HG02852 (cell line): ENCODE results near the gene VAV3.
"Not testable (repeated sequence)": the region's sequence is repeated elsewhere in the genome, so short reads cannot be mapped to it uniquely, and the experiment has no call there.

Experiments
- ATAC-seq: cut with Tn5 transposase; IDR thresholded peaks from one replicate; pipeline ENCODE4 v1.9.1; 2021; ENCODE audit warnings: mild to moderate bottlenecking, moderate library complexity; ENCODE audit not compliant: unreplicated experiment

Gene VAV3

DNA sequence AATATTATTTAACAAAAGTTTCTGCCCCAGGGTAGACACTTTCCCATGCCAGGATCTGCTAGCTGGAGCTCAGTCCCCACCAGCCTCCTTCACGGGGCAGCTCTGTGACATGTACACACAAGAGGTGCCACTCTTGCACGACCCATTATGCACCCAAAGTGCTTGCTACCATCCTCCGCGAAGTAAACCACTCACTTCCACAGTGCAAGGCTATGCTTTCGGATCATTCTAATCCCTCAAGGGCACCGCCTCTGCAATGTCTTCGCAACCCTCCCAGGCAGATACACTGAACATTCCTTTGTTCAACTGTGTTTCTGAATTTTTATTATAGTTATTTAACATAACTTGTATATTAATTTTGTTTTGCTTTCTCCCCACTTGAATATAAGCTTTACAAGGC is 303.8 kb downstream of the VAV3 start:
- ATAC-seq = no peak

DNA sequence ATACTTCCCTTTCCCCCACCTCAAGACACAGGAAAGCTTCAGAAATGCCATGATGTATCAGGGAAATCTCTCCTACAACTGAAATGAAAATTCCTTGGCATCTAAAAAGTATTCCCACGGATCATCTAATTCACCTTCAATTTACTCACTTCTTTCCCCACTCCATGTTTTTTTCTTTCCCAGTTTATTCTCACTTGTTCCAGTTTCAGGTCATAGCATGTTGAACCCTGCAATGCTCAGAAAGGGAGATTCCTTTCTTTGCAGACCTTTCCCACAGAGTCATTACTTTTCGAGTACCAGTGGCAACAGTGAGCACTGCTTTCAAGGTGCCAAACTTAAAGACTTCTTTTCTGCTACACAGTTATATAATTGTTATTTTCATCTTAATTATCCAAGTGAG is 305.0 kb downstream of the VAV3 start:
- no peak for ATAC-seq

DNA sequence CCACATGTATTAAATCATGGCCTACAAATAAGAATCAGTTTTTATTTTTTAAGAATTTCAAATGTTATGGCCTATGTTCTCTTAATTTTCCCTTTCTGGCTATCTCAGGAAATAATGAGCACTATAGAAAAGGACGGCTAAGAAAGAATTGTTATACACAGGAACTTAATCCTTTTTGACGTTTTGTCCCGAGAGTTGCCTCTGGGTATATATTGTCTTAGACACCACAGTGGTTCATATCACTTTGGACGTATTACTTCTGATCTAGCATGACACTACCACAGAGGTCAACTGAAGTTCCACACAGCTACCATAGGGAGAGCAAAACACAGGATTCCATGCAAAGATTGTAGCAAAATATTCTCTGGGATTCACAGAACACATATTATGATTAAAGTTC is 307.6 kb downstream of the VAV3 start:
- ATAC-seq = no peak

DNA sequence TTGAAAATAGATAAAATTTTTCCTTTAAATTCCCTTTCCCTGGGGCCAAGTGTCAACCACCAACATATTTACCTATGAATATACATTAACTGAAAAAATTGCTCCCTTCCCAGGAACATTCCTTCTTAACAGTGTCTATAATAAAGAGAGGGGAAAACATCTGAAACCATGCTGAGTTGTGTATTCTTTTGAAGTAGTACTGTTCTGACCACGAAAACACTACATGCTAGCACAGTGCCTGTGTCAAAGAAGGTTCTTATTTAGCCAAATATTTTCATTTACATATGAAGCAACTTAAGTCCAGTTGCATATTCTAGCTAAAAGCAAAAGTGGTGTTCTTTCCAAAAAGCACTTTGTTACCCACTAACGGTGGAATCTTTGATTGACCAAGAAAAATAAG is 311.2 kb downstream of the VAV3 start:
- no peak for ATAC-seq

DNA sequence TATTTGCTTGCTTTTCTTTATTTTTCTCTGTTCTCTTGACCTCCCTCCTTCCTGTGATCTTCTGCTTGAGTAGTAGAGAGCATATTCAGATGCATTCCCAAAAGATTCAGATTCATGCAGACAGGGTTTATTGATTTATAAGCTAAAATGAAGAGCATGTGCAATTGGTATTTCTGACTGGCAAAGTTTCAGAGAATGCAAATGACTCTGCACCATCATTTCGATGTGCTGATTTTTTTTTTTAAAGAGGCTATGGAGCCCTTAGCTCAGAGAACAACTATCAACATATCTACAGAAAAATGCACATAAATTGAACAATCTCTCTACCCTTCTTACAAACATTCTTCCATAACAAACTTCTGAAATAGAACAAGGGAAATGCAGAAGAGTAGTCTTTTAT is 312.0 kb downstream of the VAV3 start:
- ATAC-seq = no peak

DNA sequence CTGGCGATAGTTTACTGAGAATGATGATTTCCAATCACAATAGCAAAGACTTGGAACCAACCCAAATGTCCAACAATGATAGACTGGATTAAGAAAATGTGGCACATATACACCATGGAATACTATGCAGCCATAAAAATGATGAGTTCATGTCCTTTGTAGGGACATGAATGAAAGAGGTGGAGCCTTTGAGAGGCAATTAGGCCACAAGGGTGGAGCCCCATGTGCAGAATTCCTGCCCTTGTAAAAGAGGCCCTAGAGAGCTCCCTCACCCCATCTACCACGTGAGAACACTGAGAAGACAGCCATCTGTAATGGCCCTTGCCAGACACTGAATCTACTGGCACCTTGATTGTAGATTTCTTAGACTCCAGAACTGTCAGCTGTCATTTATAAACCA is 314.2 kb downstream of the VAV3 start:
- not testable (repeated sequence) for ATAC-seq

DNA sequence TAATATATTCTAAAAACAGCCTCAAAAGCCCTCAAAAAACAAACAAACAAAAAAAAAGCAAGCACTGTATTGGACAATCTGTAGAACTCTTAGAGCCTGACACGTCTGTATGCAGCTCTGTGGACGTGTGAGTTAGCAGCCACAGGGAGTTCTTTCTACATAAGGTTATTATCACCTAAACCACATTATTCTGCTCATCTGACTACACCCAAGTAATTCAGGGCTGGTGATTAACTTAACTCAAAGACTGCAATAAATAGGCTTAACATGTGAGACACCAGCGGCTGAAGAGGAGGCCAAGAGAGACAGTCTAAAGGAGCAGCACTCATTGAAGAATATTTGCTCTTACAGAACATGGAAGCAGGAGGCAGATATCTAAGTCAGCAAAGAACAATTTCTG is 316.0 kb downstream of the VAV3 start:
- no peak for ATAC-seq

DNA sequence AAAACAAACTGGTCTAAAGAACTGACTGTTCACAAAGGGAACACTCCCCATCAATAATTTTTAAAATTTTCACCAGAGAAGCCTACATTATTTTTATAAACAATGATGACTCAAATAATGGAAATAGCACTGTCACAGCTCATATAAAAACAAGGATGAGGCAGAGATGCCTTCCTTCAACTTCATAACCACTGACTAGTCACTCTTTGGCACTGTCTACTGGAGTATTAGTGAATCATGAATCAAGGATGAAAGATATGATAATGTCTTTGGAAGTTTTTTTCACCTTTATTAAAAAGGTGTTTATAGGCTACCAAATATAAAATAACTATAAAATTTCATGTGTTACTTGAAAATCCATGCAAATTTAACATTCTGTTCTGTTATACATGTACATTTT is 316.9 kb downstream of the VAV3 start:
- ATAC-seq = no peak

DNA sequence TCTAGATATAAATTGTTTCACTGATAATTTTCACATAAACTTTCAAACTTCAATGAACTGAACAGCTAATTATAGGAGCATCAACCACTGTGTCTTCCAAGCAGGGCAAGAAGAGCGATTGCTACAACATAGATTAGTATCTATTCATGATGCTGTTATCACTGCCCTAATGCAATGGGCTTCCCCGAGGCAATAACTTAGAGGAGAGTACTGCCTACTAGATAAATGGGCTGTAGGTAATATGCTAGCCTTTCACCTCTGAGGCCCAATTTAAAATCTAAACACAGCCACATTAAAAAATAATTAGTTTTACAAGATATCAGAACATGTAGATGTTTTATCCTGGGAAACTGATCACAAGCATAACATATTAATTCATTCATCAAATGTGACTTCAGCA is 318.0 kb downstream of the VAV3 start:
- ATAC-seq = no peak

DNA sequence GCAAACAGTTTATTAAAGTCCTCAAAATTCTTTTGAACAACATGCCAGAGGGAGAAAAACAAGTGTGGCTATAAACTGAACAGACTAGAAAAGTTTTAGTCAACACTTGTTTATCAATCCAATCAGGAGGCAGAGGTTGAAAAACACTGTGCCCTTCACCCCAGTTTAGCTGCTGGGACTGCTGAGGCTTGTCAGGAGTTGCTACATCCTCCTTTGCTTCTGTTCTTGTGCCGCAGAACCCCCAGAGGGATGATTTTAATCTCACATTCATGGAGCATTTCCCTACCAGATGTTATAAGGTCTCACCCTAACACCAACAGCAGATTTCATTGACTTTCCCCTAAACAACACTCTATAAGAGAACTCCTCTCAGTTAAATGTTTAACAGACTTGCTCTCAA is 321.2 kb downstream of the VAV3 start:
- ATAC-seq = no peak

DNA sequence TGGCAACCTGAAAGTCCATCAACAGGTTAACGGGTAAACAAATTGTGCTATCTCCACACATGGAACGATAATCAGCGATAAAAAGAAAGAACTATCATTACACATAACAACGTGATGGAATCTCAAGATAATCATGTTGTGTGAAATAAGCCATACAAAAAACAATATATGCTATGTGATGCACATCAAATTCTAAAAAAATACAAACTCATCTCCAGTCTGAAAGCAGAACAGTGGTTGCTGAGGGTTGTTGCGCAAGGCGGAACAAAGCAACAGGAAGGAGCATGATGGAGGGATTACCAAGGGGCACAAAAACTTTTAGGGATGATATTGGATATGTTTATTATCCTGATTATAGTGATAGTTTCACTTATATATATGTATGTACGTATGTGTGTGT is 324.8 kb downstream of the VAV3 start:
- ATAC-seq = no peak

DNA sequence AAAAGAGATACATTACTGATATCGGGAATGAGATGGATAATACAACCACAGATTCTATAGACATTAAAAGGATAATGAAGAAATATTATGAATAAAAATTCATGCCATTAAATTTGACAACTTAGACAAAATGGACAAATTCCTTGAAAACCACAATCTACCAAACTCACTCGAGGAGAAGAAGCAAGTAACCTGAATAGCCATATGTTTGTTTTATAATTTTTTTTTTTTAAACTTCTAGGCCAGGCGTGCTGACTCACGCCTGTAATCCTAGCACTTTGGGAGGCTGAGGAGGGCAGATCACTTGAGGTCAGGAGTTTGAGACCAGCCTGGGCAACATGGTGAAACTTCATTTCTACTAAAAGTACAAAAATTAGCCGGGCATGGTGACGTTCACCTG is 327.9 kb downstream of the VAV3 start:
- ATAC-seq = no peak

DNA sequence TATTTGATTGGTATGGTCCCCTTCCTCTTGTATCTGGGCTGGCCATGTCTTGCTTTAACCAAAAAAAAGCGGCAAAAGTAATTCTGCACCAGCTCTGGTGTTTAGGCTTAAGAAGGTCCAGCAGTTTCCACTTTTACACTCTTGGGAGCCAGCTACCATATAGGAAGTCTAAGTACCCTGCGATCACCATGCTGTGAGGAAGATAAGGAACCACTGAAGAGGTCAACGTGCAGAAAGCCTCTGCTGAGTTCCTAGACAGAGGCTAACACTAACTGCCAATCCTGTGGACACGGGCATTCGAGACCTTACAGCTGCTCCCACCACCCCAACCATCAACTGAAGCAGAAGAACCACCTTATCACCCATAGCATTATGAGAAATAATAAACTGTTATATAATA is 331.4 kb downstream of the VAV3 start:
- no peak for ATAC-seq

DNA sequence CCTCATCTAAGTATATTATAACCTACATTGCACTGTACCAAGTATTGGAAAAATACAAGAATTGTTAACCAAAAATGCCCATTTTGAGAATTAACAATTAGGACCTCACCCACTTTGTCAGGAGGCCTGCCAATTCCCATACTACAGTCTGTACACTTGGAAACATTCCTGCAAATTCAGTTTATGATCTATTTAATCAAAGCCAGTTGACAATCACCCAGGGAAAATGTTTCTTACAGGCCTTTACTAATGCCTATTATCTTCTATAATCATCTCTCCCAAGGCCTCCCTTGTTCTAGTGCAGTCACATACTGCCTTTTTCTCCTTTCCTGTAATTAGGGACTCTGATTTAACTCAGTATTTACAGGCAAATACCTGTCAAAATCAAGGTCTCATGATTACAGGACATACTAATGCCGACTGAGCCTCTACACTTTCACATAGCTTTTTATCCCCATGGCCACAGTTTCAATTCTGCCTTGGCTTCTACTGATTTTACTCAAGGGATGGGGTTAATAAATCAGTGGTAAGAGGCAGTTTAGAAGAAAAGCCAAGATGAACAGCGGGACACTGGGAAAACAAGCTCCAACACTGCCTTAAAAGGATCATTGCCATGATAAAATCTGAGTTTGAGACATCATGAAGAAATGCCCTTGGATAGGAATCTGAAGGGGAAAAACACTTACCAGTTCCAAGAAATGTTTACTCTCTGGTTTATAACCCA is 338.7 kb downstream of the VAV3 start:
- ATAC-seq = peak; percentile 61

DNA sequence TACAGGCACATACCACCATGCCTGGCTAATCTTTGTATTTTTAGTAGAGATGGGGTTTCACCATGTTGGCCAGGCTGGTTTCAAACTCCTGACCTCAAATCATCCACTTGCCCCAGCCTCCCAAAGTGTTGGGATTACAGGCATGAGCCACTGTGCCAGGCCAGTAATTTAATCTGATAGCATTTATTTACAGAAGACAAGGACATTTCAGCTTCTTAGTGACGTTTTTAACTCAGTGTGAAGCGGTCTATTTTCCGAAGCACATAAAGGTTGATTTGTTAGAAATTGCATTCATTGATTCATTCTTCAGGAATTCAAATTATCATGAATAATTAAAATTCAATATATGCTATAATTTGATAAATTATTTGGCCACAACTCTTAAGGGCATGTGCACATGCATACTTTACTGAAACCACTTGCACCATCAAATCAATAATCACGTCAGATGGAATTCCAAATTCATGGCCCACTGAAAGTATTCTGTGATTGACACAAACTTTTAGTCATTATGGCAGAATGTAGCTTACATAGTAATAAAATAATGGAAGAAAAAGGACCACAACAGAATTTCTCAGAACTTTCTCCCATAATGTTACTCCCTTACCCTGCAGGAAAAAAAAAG is 339.5 kb downstream of the VAV3 start:
- ATAC-seq = no peak

DNA sequence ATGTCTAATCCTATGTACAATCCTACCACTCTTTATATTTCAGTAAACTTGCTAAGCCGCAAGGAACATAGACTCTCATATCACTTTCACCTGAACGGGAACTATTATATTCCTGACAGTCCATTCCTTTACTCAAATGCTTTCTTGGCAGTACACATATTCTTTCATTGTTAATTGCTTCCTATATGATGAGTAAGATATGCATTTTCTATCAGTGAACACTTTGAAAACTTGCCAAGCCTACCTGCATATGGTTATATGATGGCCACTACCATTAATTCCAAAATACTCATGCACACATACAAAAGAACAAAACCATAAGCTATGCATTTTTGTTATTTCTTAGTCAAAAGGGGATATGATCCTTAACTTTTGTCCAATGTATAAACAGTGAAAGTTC is 341.5 kb downstream of the VAV3 start:
- no peak for ATAC-seq

DNA sequence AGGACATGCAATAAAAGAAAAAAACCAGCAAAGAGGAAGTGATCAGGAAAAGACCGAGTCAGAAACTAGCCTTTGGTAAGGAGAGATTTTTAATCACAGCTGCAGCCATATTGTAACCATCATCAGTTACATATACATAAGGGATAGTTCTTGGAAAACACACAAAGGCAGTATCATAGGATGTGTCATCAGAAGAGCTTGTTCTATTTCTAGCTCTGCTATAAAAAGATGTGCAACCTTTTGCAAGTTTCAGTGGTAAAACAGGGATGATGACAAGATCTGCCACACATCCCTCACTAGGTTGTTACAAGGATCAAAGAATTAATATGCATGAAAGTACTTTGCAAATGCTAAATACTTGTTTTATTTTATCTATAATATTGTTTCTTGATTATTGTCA is 342.0 kb downstream of the VAV3 start:
- ATAC-seq = no peak

DNA sequence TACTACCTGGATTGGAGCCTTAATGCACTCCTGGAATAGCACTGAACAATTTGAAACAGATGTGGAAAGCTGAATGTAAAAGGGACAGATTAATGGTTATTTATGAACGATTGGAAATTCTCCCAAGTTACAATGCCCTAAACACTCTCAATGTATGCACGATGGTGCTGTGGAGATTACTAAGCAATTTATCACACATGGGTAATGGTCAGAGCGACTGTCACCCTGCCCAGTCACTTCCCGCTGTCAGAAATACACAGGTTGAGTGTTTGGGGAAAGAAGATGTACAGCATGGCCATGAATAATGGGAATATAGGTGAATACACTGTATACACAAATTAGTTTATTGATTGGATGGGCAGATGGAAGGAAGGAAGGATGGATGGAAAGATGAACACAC is 342.4 kb downstream of the VAV3 start:
- ATAC-seq = no peak

DNA sequence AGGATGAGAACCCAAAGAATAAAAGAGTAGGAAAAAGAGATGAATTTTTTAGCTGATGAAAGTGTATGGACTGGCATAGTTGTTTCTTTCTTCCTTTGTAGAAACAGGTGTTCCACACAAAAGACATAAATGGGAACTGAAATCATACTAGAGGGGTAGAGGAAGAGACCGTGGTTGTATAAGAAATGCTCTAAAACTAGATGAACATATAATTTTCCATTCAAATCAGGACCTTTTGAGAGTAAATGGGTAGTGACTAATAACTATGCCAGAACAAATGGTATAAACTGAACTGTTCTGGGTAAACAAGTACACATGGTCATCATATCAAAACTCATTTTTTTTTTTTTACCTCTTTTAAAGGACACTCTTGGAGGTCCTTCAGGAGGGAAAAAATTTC is 344.2 kb downstream of the VAV3 start:
- ATAC-seq = no peak

DNA sequence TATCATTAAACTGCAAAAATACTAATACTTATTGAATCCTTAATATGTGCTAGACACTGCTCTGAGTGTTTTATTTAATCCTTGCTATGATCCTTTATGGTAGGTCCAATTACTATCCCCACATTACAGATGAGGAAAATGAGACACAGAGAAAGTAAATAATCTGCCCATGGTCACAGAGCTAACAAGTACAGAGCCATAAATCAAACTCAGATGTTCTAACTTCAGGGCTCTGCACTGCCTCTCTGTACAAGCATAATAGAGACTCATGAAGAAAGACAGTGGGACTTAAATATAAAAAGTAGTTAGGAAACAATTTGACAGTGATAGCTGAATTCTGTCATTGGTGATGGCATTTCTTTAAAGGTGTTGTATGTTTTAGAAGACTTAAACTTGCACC is 346.4 kb downstream of the VAV3 start:
- no peak for ATAC-seq

DNA sequence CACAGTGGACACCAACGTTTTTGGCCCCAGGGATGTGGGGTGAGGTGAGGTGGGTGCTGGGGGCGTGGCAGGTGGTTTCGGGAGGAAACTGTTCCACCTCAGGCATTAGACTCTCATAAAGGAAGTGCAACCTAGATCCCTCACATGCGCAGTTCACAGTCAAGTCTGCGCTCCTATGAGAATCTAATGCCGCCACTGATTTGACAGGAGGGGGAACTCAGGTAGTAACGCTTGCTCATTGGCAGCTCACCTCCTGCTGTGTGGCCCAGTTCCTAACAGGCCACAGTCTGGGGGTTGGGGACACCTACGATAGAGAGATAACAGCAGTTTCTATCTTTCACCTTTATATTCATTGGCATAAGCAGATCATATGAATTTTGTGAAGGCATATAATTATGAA is 347.1 kb downstream of the VAV3 start:
- ATAC-seq = no peak

DNA sequence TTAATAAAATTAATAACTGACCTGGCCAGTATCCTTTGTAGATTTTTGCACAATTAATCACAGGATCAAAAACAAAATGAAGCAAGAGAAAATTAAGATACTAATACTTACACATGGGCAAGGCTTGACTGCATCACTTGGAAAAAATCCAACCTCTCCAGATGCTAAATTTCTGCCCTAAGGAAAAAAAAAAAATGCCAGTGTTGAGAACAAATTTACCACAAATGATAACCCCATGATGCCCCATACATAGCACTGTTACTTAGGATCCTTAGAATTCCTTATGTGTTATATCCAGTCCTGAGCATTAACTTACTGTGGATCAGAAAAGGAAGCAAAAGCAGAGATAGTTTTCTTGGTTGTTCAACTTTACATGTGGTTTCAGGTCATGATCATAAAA is 347.5 kb downstream of the VAV3 start:
- no peak for ATAC-seq

DNA sequence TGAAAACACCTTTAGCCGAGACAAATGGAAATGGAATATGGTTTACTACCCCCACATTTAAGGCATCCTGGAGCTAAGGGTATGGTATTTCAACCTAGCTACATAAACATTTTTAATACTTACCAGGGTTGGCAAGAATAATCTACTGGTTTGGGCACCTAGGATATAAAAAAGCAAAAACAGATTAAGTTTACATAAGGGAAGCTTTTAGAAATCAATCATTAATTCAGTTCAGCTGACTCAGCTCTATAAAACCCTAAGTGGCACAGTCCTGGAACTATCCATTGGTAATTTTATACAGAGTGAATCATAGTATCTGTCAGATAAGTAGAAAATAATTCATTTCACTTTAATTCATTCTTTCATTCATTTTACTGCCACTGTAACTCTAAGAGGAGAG is 355.2 kb downstream of the VAV3 start:
- no peak for ATAC-seq
